OCI-LY3 (cell line): ENCODE measurements around the gene GSS.

Experiments used
- CTCF ChIP-seq: fragments of 200-600, 300-600 bp; sonication (generic); IDR thresholded peaks from 2 replicates; pipeline ENCODE4 v1.5.1; 2014; ENCODE audit warnings: antibody characterized with exemption, low read length, low read depth
- EZH2phosphoT487 ChIP-seq: fragments of 200-600 bp; shearing (Covaris generic); IDR thresholded peaks from 2 replicates; pipeline ENCODE4 v1.6.1; 2018; ENCODE audit warnings: antibody characterized with exemption, mixed run types, low read depth

DNA sequence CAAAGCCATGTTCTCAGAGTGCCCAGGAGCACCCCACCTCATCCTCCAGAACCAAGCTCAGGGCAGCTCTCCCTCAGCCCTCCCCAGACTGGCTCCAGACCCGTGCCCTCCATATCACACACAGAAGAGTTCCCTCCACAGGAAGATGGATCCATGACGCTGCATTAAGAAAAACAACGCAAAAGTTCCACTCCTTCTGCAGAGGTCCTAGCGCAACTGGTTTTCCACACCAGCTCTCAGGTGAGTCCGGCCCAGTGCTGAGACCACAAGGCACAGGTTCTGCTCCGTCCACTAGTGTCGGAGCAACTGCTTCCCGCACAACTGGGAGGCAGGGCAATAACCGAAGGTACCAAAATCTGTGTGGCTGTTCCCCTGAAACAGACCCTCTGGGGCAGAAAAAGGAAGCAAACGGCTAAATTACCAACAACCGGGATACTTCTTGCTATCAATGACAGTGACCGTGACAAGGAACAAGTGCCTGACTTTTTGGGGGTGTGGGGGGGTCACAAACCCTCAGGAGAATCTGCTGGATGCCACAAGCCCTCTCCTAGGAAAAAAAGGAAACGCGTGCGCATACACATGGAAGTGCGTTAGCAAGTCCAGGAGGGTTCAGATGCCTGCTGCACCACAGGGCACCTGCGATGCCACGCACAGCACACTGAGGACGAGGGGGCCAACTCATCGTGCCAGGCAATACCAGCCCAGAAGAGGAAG lies 49.3 kb upstream of the GSS start:
- no peak for TF ChIP-seq CTCF
- no peak for TF ChIP-seq EZH2phosphoT487
